Body of pancreas (tissue), 4 donors: ENCODE results near the gene CSGALNACT2.

Source experiments
- CTCF ChIP-seq, 7 experiments: fragments of 450-650 bp in 4 of 7; fragments of 200-600 bp in 3 of 7; sonication (generic) in 3 of 7; IDR thresholded peaks; one replicate each; pipeline ENCODE4 v1.5.1; 2016 to 2019; ENCODE audit warnings: antibody characterized with exemption in 7 of 7
- POLR2A ChIP-seq, 3 donors: fragments of 450-650 bp; IDR thresholded peaks; one replicate each; pipeline ENCODE4 v1.6.1; 2016; ENCODE audit warnings: antibody characterized with exemption in 3 of 3, mild to moderate bottlenecking in 2 of 3

GRCh38 chr10:43121444-43121843, 16.8 kb upstream of the CSGALNACT2 start:
- TF ChIP-seq CTCF (IDR thresholded peaks at IDR 0.05) (no peak), POLR2A (IDR thresholded peaks at IDR 0.05) (no peak)
